ENCODE measurements around the gene LINC00305. TPM values are rescaled to one million over a fixed set of nuclear protein-coding genes. Genes with fewer than 3 reads are reported as not detected.

Gene LINC00305
- total RNA-seq, 2 experiments from 2014 or later, result not detected

GRCh38 chr18:64171576-64171975 is 22.7 kb upstream of the LINC00305 start:
- Histone ChIP-seq H3K4me1 (ENCODE audit: insufficient read depth, low read length, poor library complexity, severe bottlenecking) (no peaks in the 10 kb centered on the region), H3K36me3 (ENCODE audit: insufficient read depth, low read length) (no peaks in the 10 kb centered on the region), H3K27ac (ENCODE audit: low read depth, low read length, poor library complexity, severe bottlenecking) (no peak overlapping the region), H3K4me3 (ENCODE audit: low read depth, low read length, poor library complexity, severe bottlenecking) (no peak overlapping the region), H4K20me1 (ENCODE audit: insufficient read depth, low read length) (no peaks in the 10 kb centered on the region), H2AFZ (ENCODE audit: low read length) (no peak overlapping the region), H3K4me2 (ENCODE audit: low read length) (no peak overlapping the region), H3K9me2 (ENCODE audit: insufficient read depth, low read length) (no peaks in the 10 kb centered on the region), H3K79me2 (ENCODE audit: insufficient read depth, low read depth, low read length) (no peaks in the 10 kb centered on the region), H3K9me3 (ENCODE audit: low read length) (no peaks in the 10 kb centered on the region)
- no TSS peak for BruUV-seq (replicated peaks)
- no peak for DNase-seq (ENCODE audit: low spot score)
- ChIA-PET CTCF (ENCODE audit: unreplicated experiment) (no interaction called here), POLR2A (no interaction called here)
- TF ChIP-seq EZH2phosphoT487 (IDR thresholded peaks at IDR 0.05; ENCODE audit: borderline replicate concordance, low read depth, low read length), result no peak
- TF ChIP-seq CTCF (conservative IDR thresholded peaks at IDR 0.05; ENCODE audit: low read length), result no peak
- intact Hi-C loops (cut with micrococcal nuclease; ENCODE audit: unreplicated experiment), result no loop called here

- no peak overlapping the region for H3K4me3 ChIP-seq (ENCODE audit: low read depth, low read length, poor library complexity, severe bottlenecking)
- H4K20me1 ChIP-seq (ENCODE audit: insufficient read depth, low read length), result no peaks in the 10 kb centered on the region
- TF ChIP-seq EZH2phosphoT487 (IDR thresholded peaks at IDR 0.05; ENCODE audit: borderline replicate concordance, low read depth, low read length), result no peak
- no peak for TF ChIP-seq CTCF (conservative IDR thresholded peaks at IDR 0.05; ENCODE audit: low read length)
- CTCF ChIA-PET (ENCODE audit: unreplicated experiment), result no interaction called here
- no peak overlapping the region for H3K27ac ChIP-seq (ENCODE audit: low read depth, low read length, poor library complexity, severe bottlenecking)
- H3K79me2 ChIP-seq (ENCODE audit: insufficient read depth, low read depth, low read length), result no peaks in the 10 kb centered on the region
- H3K9me2 ChIP-seq (ENCODE audit: insufficient read depth, low read length), result no peaks in the 10 kb centered on the region
- no peaks in the 10 kb centered on the region for H3K36me3 ChIP-seq (ENCODE audit: insufficient read depth, low read length)
- BruUV-seq (replicated peaks), result no TSS peak
- POLR2A ChIA-PET, result no interaction called here
- no peak overlapping the region for H3K4me2 ChIP-seq (ENCODE audit: low read length)
- no peak overlapping the region for H2AFZ ChIP-seq (ENCODE audit: low read length)
- DNase-seq (ENCODE audit: low spot score), result no peak
- intact Hi-C loops (cut with micrococcal nuclease; ENCODE audit: unreplicated experiment), result no loop called here
- no peaks in the 10 kb centered on the region for H3K9me3 ChIP-seq (ENCODE audit: low read length)
- no peaks in the 10 kb centered on the region for H3K4me1 ChIP-seq (ENCODE audit: insufficient read depth, low read length, poor library complexity, severe bottlenecking)
Measured at GRCh38 chr18:64167408-64167925, 18.6 kb upstream of the LINC00305 start.

GRCh38 chr18:64165906-64166305 is 17.0 kb upstream of the LINC00305 start:
- no peaks in the 10 kb centered on the region for H3K9me3 ChIP-seq (ENCODE audit: low read length)
- POLR2A ChIA-PET, result no interaction called here
- BruUV-seq (replicated peaks), result no TSS peak
- H3K79me2 ChIP-seq (ENCODE audit: insufficient read depth, low read depth, low read length), result no peaks in the 10 kb centered on the region
- CTCF ChIA-PET (ENCODE audit: unreplicated experiment), result no interaction called here
- H2AFZ ChIP-seq (ENCODE audit: low read length), result no peak overlapping the region
- no peaks in the 10 kb centered on the region for H3K9me2 ChIP-seq (ENCODE audit: insufficient read depth, low read length)
- DNase-seq (ENCODE audit: low spot score), result no peak
- intact Hi-C loops (cut with micrococcal nuclease; ENCODE audit: unreplicated experiment), result no loop called here
- H4K20me1 ChIP-seq (ENCODE audit: insufficient read depth, low read length), result no peaks in the 10 kb centered on the region
- TF ChIP-seq EZH2phosphoT487 (IDR thresholded peaks at IDR 0.05; ENCODE audit: borderline replicate concordance, low read depth, low read length), result no peak
- H3K4me2 ChIP-seq (ENCODE audit: low read length), result no peak overlapping the region
- no peaks in the 10 kb centered on the region for H3K36me3 ChIP-seq (ENCODE audit: insufficient read depth, low read length)
- no peak overlapping the region for H3K27ac ChIP-seq (ENCODE audit: low read depth, low read length, poor library complexity, severe bottlenecking)
- no peaks in the 10 kb centered on the region for H3K4me1 ChIP-seq (ENCODE audit: insufficient read depth, low read length, poor library complexity, severe bottlenecking)
- H3K4me3 ChIP-seq (ENCODE audit: low read depth, low read length, poor library complexity, severe bottlenecking), result no peak overlapping the region

Measured in OCI-LY7 (cell line).